ENCODE data around the gene ZNF609. TPM values are rescaled to one million over a fixed set of nuclear protein-coding genes. Genes with fewer than 3 reads are reported as not detected.

Gene ZNF609
- total and polyA plus RNA-seq, 4 donors = 8.1 to 54.2 (median 22.0) TPM

- no peak for TF ChIP-seq CTCF (IDR thresholded peaks at IDR 0.05; ENCODE audit: control extremely low read depth, extremely low read depth)
- peaks cover 3 to 11% (median 6%) of the 10 kb centered on the region in 4 donors for H3K36me3 ChIP-seq (ENCODE audit: control insufficient read depth in 4 of 4, insufficient read depth in 4 of 4, low read length in 4 of 4)
- no peak overlapping the region for H3K27ac ChIP-seq (ENCODE audit: low read depth in 1 of 2, low read length in 1 of 2)
- ATAC-seq (ENCODE audit: insufficient read depth, low FRiP score) (no peak), DNase-seq (no peak)
- 92 to 95% methylated on average over 2 of the region's 2 CpGs for WGBS, 2 donors
- peaks cover 0 to 6% (median 0%) of the 10 kb centered on the region in 5 donors for H3K4me1 ChIP-seq (ENCODE audit: control insufficient read depth in 5 of 5, insufficient read depth in 5 of 5, low read length in 5 of 5)
- H3K9ac ChIP-seq (ENCODE audit: insufficient read depth in 1 of 2, low read length in 2 of 2) = no peak overlapping the region
- H3K4me3 ChIP-seq = no peak overlapping the region
- H3K9me3 ChIP-seq (ENCODE audit: control insufficient read depth in 4 of 4, insufficient read depth in 3 of 4, low read length in 3 of 4) = no peaks in the 10 kb centered on the region
- no peaks in the 10 kb centered on the region for H3K27me3 ChIP-seq (ENCODE audit: control insufficient read depth in 3 of 3, insufficient read depth in 3 of 3, low read length in 2 of 3)
Measured at GRCh38 chr15:64443016-64443415, 17.4 kb upstream of the ZNF609 start.

GRCh38 chr15:64443747-64444621 lies 16.4 kb upstream of the ZNF609 start:
- WGBS, 2 donors = 62 to 65% methylated on average over 3 of the region's 3 CpGs
- H3K27ac ChIP-seq (ENCODE audit: low read depth in 1 of 2, low read length in 1 of 2) = peak overlapping the region in 1 of 2 donors; percentile 33
- ATAC-seq (ENCODE audit: insufficient read depth, low FRiP score) (no peak), DNase-seq (no peak)
- H3K9me3 ChIP-seq (ENCODE audit: control insufficient read depth in 4 of 4, insufficient read depth in 3 of 4, low read length in 3 of 4) = no peaks in the 10 kb centered on the region
- no peak overlapping the region for H3K4me3 ChIP-seq
- no peaks in the 10 kb centered on the region for H3K27me3 ChIP-seq (ENCODE audit: control insufficient read depth in 3 of 3, insufficient read depth in 3 of 3, low read length in 2 of 3)
- TF ChIP-seq CTCF (IDR thresholded peaks at IDR 0.05; ENCODE audit: control extremely low read depth, extremely low read depth) = no peak
- peaks cover 0 to 6% (median 0%) of the 10 kb centered on the region in 5 donors for H3K4me1 ChIP-seq (ENCODE audit: control insufficient read depth in 5 of 5, insufficient read depth in 5 of 5, low read length in 5 of 5)
- peaks cover 3 to 15% (median 7%) of the 10 kb centered on the region in 4 donors for H3K36me3 ChIP-seq (ENCODE audit: control insufficient read depth in 4 of 4, insufficient read depth in 4 of 4, low read length in 4 of 4)
- H3K9ac ChIP-seq (ENCODE audit: insufficient read depth in 1 of 2, low read length in 2 of 2) = no peak overlapping the region

GRCh38 chr15:64444836-64445235 lies 15.5 kb upstream of the ZNF609 start:
- Histone ChIP-seq H3K27ac (ENCODE audit: low read depth in 1 of 2, low read length in 1 of 2) (no peak overlapping the region), H3K36me3 (ENCODE audit: control insufficient read depth in 4 of 4, insufficient read depth in 4 of 4, low read length in 4 of 4) (peaks cover 3 to 16% (median 7%) of the 10 kb centered on the region in 4 donors), H3K9ac (ENCODE audit: insufficient read depth in 1 of 2, low read length in 2 of 2) (no peak overlapping the region), H3K9me3 (ENCODE audit: control insufficient read depth in 4 of 4, insufficient read depth in 3 of 4, low read length in 3 of 4) (no peaks in the 10 kb centered on the region), H3K27me3 (ENCODE audit: control insufficient read depth in 3 of 3, insufficient read depth in 3 of 3, low read length in 2 of 3) (no peaks in the 10 kb centered on the region), H3K4me3 (no peak overlapping the region), H3K4me1 (ENCODE audit: control insufficient read depth in 5 of 5, insufficient read depth in 5 of 5, low read length in 5 of 5) (peaks cover 0 to 6% (median 0%) of the 10 kb centered on the region in 5 donors)
- TF ChIP-seq CTCF (IDR thresholded peaks at IDR 0.05; ENCODE audit: control extremely low read depth, extremely low read depth) = no peak
- ATAC-seq (ENCODE audit: insufficient read depth, low FRiP score) = no peak
- DNase-seq = no peak
